GM23248 (cell line): ENCODE data around the gene MACROD2.

Experiments
- EZH2 ChIP-seq: fragments of 200-600 bp; sonication (generic); IDR thresholded peaks from 2 replicates; pipeline ENCODE4 v1.6.1; 2018; ENCODE audit warnings: antibody characterized with exemption, mild to moderate bottlenecking; ENCODE audit not compliant: insufficient read depth, poor library complexity, severe bottlenecking
- EZH2phosphoT487 ChIP-seq: fragments of 200-600 bp; sonication (generic); IDR thresholded peaks from 2 replicates; pipeline ENCODE4 v1.6.1; 2018; ENCODE audit warnings: antibody characterized with exemption, moderate library complexity, mild to moderate bottlenecking, low read depth; ENCODE audit not compliant: insufficient read depth

DNA sequence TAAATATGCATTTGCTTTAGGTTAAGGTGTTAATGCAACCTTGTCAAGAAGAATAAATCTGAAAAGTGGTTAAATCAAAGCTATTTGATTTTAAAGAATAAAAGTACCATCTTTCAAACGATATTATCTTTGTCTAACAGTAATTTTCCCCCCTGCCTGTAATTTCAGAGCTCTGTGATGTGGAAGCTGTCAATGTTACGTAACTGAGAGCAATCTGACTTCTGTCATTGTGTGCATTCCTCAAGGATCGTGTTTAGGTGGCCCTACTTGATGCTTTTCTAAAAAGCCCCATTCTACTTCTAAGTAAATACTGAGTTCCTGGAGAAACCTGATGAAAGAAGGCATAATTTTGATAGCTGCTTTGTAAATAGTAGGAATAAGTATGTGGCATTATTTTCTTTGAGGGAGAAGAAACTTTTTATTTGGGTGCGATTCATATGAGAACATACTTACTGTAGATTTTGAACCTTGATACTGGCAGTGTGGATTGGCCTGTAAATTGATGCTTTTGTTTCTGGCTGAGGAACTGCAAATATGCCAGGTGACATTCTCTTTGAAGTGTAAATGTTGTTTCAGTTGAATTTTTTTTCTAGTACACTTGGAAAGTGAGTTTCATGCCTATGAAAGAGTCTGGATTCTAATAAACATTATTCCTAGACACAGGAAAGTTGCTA is 871.7 kb downstream of the MACROD2 start:
- TF ChIP-seq EZH2phosphoT487 (no peak), EZH2 (no peak)
